ENCODE measurements around the gene VTCN1.

The VTCN1 gene

DNA sequence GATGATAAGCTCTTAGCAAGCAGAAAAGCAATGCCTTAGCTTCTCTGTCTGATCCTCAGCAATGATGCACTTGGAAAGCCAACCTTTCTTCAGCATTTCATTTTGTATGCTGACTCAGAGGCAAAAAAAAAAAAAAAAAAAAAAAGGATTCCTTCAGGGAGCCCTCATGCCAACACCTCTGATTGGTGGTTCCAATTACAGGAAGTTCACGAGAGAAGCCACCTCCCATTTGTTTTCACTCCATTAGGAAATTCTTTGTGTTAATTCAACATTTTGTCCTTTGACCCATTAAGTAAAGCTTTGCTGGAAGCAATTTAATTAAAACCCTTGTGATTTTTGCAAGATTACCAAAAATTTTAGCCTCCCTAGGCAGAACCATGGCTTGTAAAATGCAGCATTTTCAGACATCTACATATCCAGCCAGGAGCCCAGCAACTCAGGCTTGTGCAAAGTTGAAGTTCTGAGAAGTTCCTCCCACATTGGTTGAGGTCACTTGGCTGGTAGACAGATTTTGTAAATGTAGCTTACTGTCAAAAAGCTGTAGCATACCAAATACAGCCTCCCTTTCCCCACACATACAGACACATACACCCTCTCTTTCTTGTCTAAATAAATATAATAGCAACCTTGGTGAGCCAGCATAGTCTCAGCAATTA is 27.1 kb upstream of the VTCN1 start:
- Histone ChIP-seq H3K27ac (ENCODE audit: insufficient read depth, low read length, poor library complexity, severe bottlenecking) (no peak overlapping the region), H3K36me3 (ENCODE audit: control insufficient read depth, insufficient read depth, low read length) (no peaks in the 10 kb centered on the region), H3K9me3 (ENCODE audit: control insufficient read depth, low read length) (no peaks in the 10 kb centered on the region), H3K4me3 (ENCODE audit: insufficient read depth, low read depth, low read length, poor library complexity, severe bottlenecking) (no peak overlapping the region), H3K4me1 (ENCODE audit: control insufficient read depth, insufficient read depth, low read length, poor library complexity, severe bottlenecking) (no peaks in the 10 kb centered on the region), H3K27me3 (replicated peaks; ENCODE audit: control insufficient read depth, insufficient read depth, low read length, poor library complexity, severe bottlenecking) (peaks cover 2% of the 10 kb centered on the region)
- DNase-seq: no peak

DNA sequence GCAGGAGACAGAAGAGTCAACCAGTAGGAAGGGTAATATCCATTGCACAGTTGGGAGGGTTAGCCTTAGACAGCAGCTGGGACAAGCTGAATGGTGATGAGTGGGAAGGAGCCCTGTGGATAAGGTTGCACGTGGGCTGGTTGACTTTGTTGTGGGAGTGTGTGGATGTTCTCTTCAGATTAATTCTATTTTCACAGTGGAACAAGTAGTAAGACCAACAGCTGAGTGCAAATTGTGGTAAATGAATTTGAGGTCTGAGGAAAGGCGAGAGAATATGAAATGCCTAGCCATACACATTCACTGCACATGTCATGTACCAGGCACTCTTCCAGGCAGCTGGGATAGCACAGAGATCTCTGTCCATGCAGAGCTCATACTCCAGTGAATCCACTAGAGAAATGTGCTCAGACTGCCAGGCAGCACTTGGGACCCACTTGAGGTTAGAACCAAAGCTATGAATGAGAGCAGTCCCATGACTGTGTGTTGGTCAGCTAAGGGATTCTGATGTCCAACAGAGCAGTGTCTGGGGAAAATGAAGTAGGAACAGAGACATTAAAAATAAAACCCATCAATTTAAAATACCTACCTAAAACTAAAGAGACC is 25.2 kb upstream of the VTCN1 start:
- Histone ChIP-seq H3K27ac (ENCODE audit: insufficient read depth, low read length, poor library complexity, severe bottlenecking) (no peak overlapping the region), H3K4me3 (ENCODE audit: insufficient read depth, low read depth, low read length, poor library complexity, severe bottlenecking) (no peak overlapping the region), H3K27me3 (replicated peaks; ENCODE audit: control insufficient read depth, insufficient read depth, low read length, poor library complexity, severe bottlenecking) (no peaks in the 10 kb centered on the region), H3K36me3 (ENCODE audit: control insufficient read depth, insufficient read depth, low read length) (no peaks in the 10 kb centered on the region), H3K4me1 (ENCODE audit: control insufficient read depth, insufficient read depth, low read length, poor library complexity, severe bottlenecking) (no peaks in the 10 kb centered on the region), H3K9me3 (ENCODE audit: control insufficient read depth, low read length) (no peaks in the 10 kb centered on the region)
- DNase-seq: no peak

DNA sequence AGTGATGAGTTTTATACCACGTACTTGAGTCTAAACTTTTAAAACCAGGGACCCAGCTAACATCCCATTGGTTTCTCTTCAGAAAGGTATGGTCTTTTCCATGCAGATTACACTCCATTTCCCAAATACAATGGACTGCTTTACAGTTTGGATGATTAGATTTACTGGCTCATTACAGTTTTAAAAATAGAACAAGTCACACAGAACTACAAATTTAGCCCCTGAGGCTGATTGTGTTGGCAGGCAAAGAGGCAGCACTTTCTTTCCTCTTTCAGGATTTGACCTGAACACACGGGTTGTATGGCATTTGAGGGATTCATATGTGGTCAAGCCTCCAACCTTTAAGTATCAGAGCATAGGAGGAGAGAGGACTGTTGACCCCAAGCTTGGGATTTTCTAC is 21.8 kb upstream of the VTCN1 start:
- Histone ChIP-seq H3K9me3 (ENCODE audit: control insufficient read depth, low read length) (no peaks in the 10 kb centered on the region), H3K36me3 (ENCODE audit: control insufficient read depth, insufficient read depth, low read length) (no peaks in the 10 kb centered on the region), H3K27me3 (replicated peaks; ENCODE audit: control insufficient read depth, insufficient read depth, low read length, poor library complexity, severe bottlenecking) (no peaks in the 10 kb centered on the region), H3K4me1 (ENCODE audit: control insufficient read depth, insufficient read depth, low read length, poor library complexity, severe bottlenecking) (no peaks in the 10 kb centered on the region), H3K27ac (ENCODE audit: insufficient read depth, low read length, poor library complexity, severe bottlenecking) (no peak overlapping the region), H3K4me3 (ENCODE audit: insufficient read depth, low read depth, low read length, poor library complexity, severe bottlenecking) (no peak overlapping the region)
- no peak for DNase-seq

DNA sequence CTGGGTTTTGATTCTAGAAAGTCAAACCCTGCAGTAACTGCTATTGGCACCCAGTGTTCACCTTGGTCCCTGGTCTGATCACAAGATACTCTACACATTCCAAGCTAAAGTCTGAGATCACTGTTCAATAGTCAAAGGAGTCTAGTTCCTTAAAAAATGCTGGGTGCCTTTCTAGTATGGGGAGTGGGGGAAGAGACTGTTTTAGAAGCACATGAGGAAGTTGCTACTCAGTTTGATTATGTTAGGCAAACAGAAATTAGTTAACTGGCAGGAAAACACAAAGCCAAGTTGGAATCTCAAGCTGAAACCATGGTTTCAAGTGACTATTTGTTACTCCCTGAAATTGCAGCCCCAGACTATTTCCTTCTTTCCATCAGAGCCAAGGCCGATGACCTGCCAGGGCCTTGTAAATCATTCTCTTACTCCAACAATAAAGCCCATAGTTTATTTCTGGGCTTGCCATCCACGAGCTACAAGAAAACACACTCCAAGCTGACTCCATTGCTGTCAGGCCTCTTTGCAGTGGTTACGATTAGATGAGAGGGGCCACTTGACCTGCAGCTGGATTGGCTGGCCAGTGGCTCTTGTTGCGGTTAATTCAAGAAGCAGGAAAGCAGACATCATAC is 21.1 kb upstream of the VTCN1 start:
- no peak for DNase-seq
- H3K9me3 ChIP-seq (ENCODE audit: control insufficient read depth, low read length): no peaks in the 10 kb centered on the region
- no peaks in the 10 kb centered on the region for H3K27me3 ChIP-seq (replicated peaks; ENCODE audit: control insufficient read depth, insufficient read depth, low read length, poor library complexity, severe bottlenecking)
- no peaks in the 10 kb centered on the region for H3K4me1 ChIP-seq (ENCODE audit: control insufficient read depth, insufficient read depth, low read length, poor library complexity, severe bottlenecking)
- no peaks in the 10 kb centered on the region for H3K36me3 ChIP-seq (ENCODE audit: control insufficient read depth, insufficient read depth, low read length)
- no peak overlapping the region for H3K27ac ChIP-seq (ENCODE audit: insufficient read depth, low read length, poor library complexity, severe bottlenecking)
- H3K4me3 ChIP-seq (ENCODE audit: insufficient read depth, low read depth, low read length, poor library complexity, severe bottlenecking): no peak overlapping the region

DNA sequence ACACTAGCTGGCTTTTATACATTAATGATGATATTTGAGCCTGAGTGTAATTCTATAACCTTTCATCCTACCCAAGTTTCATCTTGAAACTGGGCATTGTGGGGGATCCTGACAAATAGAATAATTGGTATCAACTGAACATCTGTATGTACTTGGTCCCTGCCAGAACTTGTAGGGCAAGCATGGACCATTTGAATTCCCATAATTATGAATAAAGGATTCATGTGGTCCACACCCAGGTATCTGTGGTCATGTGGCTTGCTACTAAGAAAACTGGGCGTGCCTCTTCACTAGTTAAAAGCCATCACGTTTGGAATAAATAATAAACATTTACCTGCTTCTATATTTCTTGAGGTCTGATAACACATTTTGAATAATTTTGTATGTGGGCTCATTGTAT is 20.6 kb upstream of the VTCN1 start:
- no peaks in the 10 kb centered on the region for H3K27me3 ChIP-seq (replicated peaks; ENCODE audit: control insufficient read depth, insufficient read depth, low read length, poor library complexity, severe bottlenecking)
- H3K36me3 ChIP-seq (ENCODE audit: control insufficient read depth, insufficient read depth, low read length): no peaks in the 10 kb centered on the region
- no peaks in the 10 kb centered on the region for H3K4me1 ChIP-seq (ENCODE audit: control insufficient read depth, insufficient read depth, low read length, poor library complexity, severe bottlenecking)
- no peak overlapping the region for H3K27ac ChIP-seq (ENCODE audit: insufficient read depth, low read length, poor library complexity, severe bottlenecking)
- no peak for DNase-seq
- no peak overlapping the region for H3K4me3 ChIP-seq (ENCODE audit: insufficient read depth, low read depth, low read length, poor library complexity, severe bottlenecking)
- H3K9me3 ChIP-seq (ENCODE audit: control insufficient read depth, low read length): no peaks in the 10 kb centered on the region

DNA sequence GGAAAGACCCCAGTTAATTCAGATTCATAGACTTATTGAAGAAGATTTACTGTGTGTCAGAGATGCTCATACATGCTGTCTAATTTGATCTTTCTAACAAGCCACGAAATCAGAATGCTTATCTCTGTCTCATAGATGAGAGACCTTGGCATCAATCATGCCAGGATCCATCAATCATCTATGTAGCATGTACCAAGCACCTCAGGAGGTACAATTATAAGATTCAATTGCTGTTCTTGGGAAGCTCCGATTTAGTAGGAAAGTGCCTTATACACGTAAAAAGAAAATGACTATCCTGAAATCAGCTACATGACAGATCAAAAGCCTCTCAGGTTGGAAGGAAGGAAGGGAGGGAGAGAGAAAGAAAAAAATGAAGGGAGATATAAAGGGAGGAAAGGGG is 18.5 kb upstream of the VTCN1 start:
- no peaks in the 10 kb centered on the region for H3K36me3 ChIP-seq (ENCODE audit: control insufficient read depth, insufficient read depth, low read length)
- no peaks in the 10 kb centered on the region for H3K9me3 ChIP-seq (ENCODE audit: control insufficient read depth, low read length)
- H3K27me3 ChIP-seq (replicated peaks; ENCODE audit: control insufficient read depth, insufficient read depth, low read length, poor library complexity, severe bottlenecking): no peaks in the 10 kb centered on the region
- no peak overlapping the region for H3K4me3 ChIP-seq (ENCODE audit: insufficient read depth, low read depth, low read length, poor library complexity, severe bottlenecking)
- no peaks in the 10 kb centered on the region for H3K4me1 ChIP-seq (ENCODE audit: control insufficient read depth, insufficient read depth, low read length, poor library complexity, severe bottlenecking)
- DNase-seq: no peak
- no peak overlapping the region for H3K27ac ChIP-seq (ENCODE audit: insufficient read depth, low read length, poor library complexity, severe bottlenecking)

DNA sequence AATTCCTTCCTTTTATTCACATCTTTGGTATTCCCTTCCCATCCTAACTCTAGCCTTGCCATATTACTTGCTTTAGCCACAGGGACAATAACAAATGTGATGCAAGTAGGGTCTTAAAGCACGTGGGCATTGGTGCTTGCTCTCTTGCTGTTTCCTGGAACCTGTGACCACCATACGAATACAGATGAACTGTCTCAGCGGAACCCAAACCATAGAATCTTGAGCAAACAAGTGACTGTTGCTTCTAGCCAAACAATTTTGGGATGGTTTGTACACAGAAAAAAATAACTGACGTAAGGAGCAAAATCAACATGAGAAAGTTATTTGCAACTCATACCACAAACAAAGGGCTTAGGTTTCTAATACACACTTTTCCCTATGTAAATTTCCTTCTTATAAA is 15.2 kb upstream of the VTCN1 start:
- H3K27me3 ChIP-seq (replicated peaks; ENCODE audit: control insufficient read depth, insufficient read depth, low read length, poor library complexity, severe bottlenecking): no peaks in the 10 kb centered on the region
- H3K4me3 ChIP-seq (ENCODE audit: insufficient read depth, low read depth, low read length, poor library complexity, severe bottlenecking): no peak overlapping the region
- no peaks in the 10 kb centered on the region for H3K9me3 ChIP-seq (ENCODE audit: control insufficient read depth, low read length)
- H3K4me1 ChIP-seq (ENCODE audit: control insufficient read depth, insufficient read depth, low read length, poor library complexity, severe bottlenecking): no peaks in the 10 kb centered on the region
- DNase-seq: no peak
- no peaks in the 10 kb centered on the region for H3K36me3 ChIP-seq (ENCODE audit: control insufficient read depth, insufficient read depth, low read length)
- no peak overlapping the region for H3K27ac ChIP-seq (ENCODE audit: insufficient read depth, low read length, poor library complexity, severe bottlenecking)

DNA sequence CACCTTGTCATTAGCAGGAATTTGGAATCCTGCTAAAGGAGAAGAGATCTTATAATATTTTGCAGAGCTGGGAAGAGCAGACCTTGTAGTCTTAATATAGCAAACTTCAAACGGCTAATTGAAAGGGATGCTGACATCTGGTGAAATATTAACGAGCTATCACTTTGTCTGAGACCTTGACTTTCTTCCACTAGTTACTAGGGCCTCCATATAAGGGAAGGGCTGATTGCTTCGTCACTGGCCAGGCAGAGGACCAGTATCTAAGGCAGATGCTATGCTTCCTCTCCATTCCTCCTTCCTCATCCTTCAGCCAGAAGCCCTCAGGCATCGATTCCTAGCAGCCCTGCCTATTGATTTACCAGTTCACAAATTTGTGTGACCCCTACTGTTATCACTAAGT is 6.0 kb upstream of the VTCN1 start:
- Histone ChIP-seq H3K27me3 (replicated peaks; ENCODE audit: control insufficient read depth, insufficient read depth, low read length, poor library complexity, severe bottlenecking) (no peaks in the 10 kb centered on the region), H3K27ac (ENCODE audit: insufficient read depth, low read length, poor library complexity, severe bottlenecking) (no peak overlapping the region), H3K4me1 (ENCODE audit: control insufficient read depth, insufficient read depth, low read length, poor library complexity, severe bottlenecking) (no peaks in the 10 kb centered on the region), H3K9me3 (ENCODE audit: control insufficient read depth, low read length) (no peaks in the 10 kb centered on the region), H3K4me3 (ENCODE audit: insufficient read depth, low read depth, low read length, poor library complexity, severe bottlenecking) (no peak overlapping the region), H3K36me3 (ENCODE audit: control insufficient read depth, insufficient read depth, low read length) (no peaks in the 10 kb centered on the region)
- DNase-seq: no peak

DNA sequence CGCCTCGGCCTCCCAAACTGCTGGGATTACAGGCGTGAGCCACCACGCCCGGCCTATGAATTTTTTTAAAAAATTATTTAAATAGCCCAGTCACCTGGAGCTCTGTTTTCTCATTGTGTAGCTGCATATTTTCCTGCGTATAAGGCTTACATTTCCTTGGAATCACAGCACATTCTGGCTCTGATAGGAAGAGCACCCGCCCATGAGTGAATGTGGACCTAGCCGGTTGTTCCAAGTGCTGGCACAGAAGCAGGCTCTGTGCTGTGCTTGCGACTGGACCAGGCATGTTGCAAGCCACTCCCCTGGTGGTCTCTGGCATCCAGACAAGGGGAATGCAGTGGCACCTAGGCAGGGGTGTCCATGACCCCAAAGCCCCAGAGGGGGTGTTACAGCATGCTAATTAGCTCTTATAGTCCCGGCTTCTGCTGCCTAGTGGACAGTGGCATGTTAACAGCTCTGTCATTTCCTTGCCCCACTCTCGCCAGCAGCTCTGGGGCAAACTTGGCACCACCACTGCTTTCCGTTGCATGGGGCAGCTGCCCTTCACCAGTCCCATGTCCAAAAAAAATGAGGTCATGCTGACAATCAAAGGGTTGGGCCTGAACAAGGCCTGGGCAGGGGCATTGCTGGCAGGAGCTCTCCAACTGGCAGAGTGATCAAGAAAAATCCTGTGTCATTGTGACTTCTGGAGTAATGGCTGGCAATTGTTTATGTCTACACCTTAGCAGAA is 5.2 kb upstream of the VTCN1 start:
- no peak overlapping the region for H3K4me3 ChIP-seq (ENCODE audit: insufficient read depth, low read depth, low read length, poor library complexity, severe bottlenecking)
- no peaks in the 10 kb centered on the region for H3K36me3 ChIP-seq (ENCODE audit: control insufficient read depth, insufficient read depth, low read length)
- H3K27ac ChIP-seq (ENCODE audit: insufficient read depth, low read length, poor library complexity, severe bottlenecking): no peak overlapping the region
- no peaks in the 10 kb centered on the region for H3K9me3 ChIP-seq (ENCODE audit: control insufficient read depth, low read length)
- no peaks in the 10 kb centered on the region for H3K27me3 ChIP-seq (replicated peaks; ENCODE audit: control insufficient read depth, insufficient read depth, low read length, poor library complexity, severe bottlenecking)
- DNase-seq: no peak
- no peaks in the 10 kb centered on the region for H3K4me1 ChIP-seq (ENCODE audit: control insufficient read depth, insufficient read depth, low read length, poor library complexity, severe bottlenecking)

DNA sequence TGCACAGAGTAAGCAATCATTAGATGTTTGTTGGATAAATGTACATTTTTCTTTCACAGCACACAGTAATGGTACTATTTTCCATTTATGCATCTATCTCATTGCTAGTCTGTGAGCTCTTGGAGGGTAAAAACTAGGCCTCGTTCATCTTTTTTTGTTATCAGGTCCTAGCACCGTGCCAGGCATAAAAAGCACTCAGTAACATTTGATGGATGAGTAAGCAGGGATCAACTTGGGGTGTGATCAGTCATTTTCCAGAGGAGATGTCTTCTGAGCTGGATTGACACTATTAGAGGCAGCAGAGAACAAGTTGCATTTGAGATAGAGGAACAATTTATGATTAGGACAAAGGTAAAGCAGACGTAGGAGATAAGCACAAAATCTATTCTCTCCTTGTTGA is 4.3 kb upstream of the VTCN1 start:
- Histone ChIP-seq H3K36me3 (ENCODE audit: control insufficient read depth, insufficient read depth, low read length) (no peaks in the 10 kb centered on the region), H3K27ac (ENCODE audit: insufficient read depth, low read length, poor library complexity, severe bottlenecking) (no peak overlapping the region), H3K27me3 (replicated peaks; ENCODE audit: control insufficient read depth, insufficient read depth, low read length, poor library complexity, severe bottlenecking) (no peaks in the 10 kb centered on the region), H3K9me3 (ENCODE audit: control insufficient read depth, low read length) (no peaks in the 10 kb centered on the region), H3K4me3 (ENCODE audit: insufficient read depth, low read depth, low read length, poor library complexity, severe bottlenecking) (no peak overlapping the region), H3K4me1 (ENCODE audit: control insufficient read depth, insufficient read depth, low read length, poor library complexity, severe bottlenecking) (no peaks in the 10 kb centered on the region)
- no peak for DNase-seq
